Measurements from ENCODE around the gene OR2K2.

GRCh38 chr9:111298111-111298510 is 31.9 kb downstream of the OR2K2 start:
- TF ChIP-seq CTCF (IDR thresholded peaks at IDR 0.05) (no peak), POLR2A (IDR thresholded peaks at IDR 0.05) (no peak), POLR2AphosphoS5 (IDR thresholded peaks at IDR 0.05; ENCODE audit: insufficient read depth in 1 of 2, low read depth in 1 of 2) (no peak)
